CD14-positive monocyte (primary cell): ENCODE results near the gene VPS35. TPM values are rescaled to one million over a fixed set of nuclear protein-coding genes. Genes with fewer than 3 reads are reported as not detected.

ENCODE experiments used
- DNase-seq, 3 donors: peaks; one replicate each; pipeline ENCODE4 v3.0.0-alpha.2; 2011 to 2022
- H2AFZ ChIP-seq: 2 replicates; pipeline ENCODE4 v1.6.0; 2012; ENCODE audit warnings: mild to moderate bottlenecking, low read depth, low read length, inconsistent platforms; ENCODE audit not compliant: insufficient read depth, poor library complexity, severe bottlenecking
- H3K27ac ChIP-seq, 2 donors: 1 replicate in 1 of 2; 2 replicates in 1 of 2; pipeline ENCODE4 v1.5.1; 2012 to 2013; ENCODE audit warnings: low read length in 2 of 2, control low read depth in 1 of 2, inconsistent platforms in 1 of 2, low read depth in 1 of 2, mild to moderate bottlenecking in 1 of 2
- H3K27me3 ChIP-seq, 2 donors: one replicate each; pipeline versions ENCODE4 v1.6.0 to v1.6.1; 2011 to 2013; ENCODE audit warnings: low read length in 2 of 2; ENCODE audit not compliant: control insufficient read depth in 2 of 2, insufficient read depth in 2 of 2
- H3K36me3 ChIP-seq, 2 donors: replicated peaks in 1 of 2; 1 replicate in 1 of 2; 2 replicates in 1 of 2; pipeline versions ENCODE4 v1.5.1 to v1.6.1; 2012 to 2013; ENCODE audit warnings: low read length in 2 of 2, control low read depth in 1 of 2, inconsistent platforms in 1 of 2, mild to moderate bottlenecking in 1 of 2; ENCODE audit not compliant: insufficient read depth in 2 of 2, control insufficient read depth in 1 of 2
- H3K4me1 ChIP-seq, 2 donors: 1 replicate in 1 of 2; 2 replicates in 1 of 2; pipeline versions ENCODE4 v1.5.1 to v1.6.1; 2012 to 2013; ENCODE audit warnings: low read length in 2 of 2, control low read depth in 1 of 2, inconsistent platforms in 1 of 2, mild to moderate bottlenecking in 1 of 2, moderate library complexity in 1 of 2; ENCODE audit not compliant: insufficient read depth in 2 of 2, control insufficient read depth in 1 of 2
- H3K4me2 ChIP-seq: replicated peaks from 2 replicates; pipeline ENCODE3; 2012; ENCODE audit warnings: low read length, moderate library complexity, mild to moderate bottlenecking; ENCODE audit not compliant: poor library complexity, severe bottlenecking; ENCODE audit errors: extremely low read depth
- H3K4me3 ChIP-seq, 3 experiments: fragments of 200-600 bp in 1 of 3; sonication (generic) in 1 of 3; replicated peaks in 1 of 3; 1 replicate in 2 of 3; 2 replicates in 1 of 3; pipeline ENCODE4 v1.5.1; 2011 to 2013; ENCODE audit warnings: low read length in 3 of 3, mild to moderate bottlenecking in 3 of 3, control low read depth in 2 of 3, low read depth in 2 of 3, inconsistent platforms in 1 of 3, moderate library complexity in 1 of 3
- H3K79me2 ChIP-seq: 2 replicates; pipeline ENCODE4 v1.6.0; 2012; ENCODE audit warnings: mild to moderate bottlenecking, control low read depth, inconsistent platforms, low read length, moderate library complexity; ENCODE audit not compliant: insufficient read depth
- H3K9ac ChIP-seq: 2 replicates; pipeline ENCODE4 v1.6.0; 2017; ENCODE audit warnings: low read length, mild to moderate bottlenecking; ENCODE audit not compliant: insufficient read depth, poor library complexity, severe bottlenecking
- H3K9me3 ChIP-seq, 2 donors: replicated peaks in 1 of 2; 1 replicate in 1 of 2; 2 replicates in 1 of 2; pipeline versions ENCODE4 v1.5.1 to v1.6.1; 2012 to 2013; ENCODE audit warnings: low read length in 2 of 2, control low read depth in 1 of 2; ENCODE audit not compliant: control insufficient read depth in 1 of 2, insufficient read depth in 1 of 2
- H4K20me1 ChIP-seq: 2 replicates; pipeline ENCODE4 v1.6.0; 2012; ENCODE audit warnings: mild to moderate bottlenecking, low read length, control low read depth, moderate library complexity; ENCODE audit not compliant: insufficient read depth
- H3K27ac Mint-ChIP-seq, 7 donors: one replicate each; pipeline ENCODE4 v1.8.0; 2020; ENCODE audit warnings: mild to moderate bottlenecking in 7 of 7, mixed read lengths in 7 of 7, moderate library complexity in 6 of 7, inconsistent platforms in 2 of 7
- H3K27me3 Mint-ChIP-seq, 3 donors: one replicate each; pipeline ENCODE4 v1.8.0; 2021 to 2022; ENCODE audit warnings: low read depth in 3 of 3, mild to moderate bottlenecking in 3 of 3, mixed read lengths in 3 of 3, moderate library complexity in 3 of 3, inconsistent platforms in 1 of 3
- H3K36me3 Mint-ChIP-seq, 2 donors: one replicate each; pipeline ENCODE4 v1.8.0; 2020; ENCODE audit warnings: mixed read lengths in 2 of 2, inconsistent platforms in 1 of 2, mild to moderate bottlenecking in 1 of 2
- H3K4me1 Mint-ChIP-seq: one replicate; pipeline ENCODE4 v1.8.0; 2020; ENCODE audit warnings: mild to moderate bottlenecking, mixed read lengths
- H3K4me3 Mint-ChIP-seq, 2 donors: one replicate each; pipeline ENCODE4 v1.8.0; 2020; ENCODE audit warnings: mild to moderate bottlenecking in 2 of 2, mixed read lengths in 2 of 2, moderate library complexity in 1 of 2
- H3K9me3 Mint-ChIP-seq, 7 donors: one replicate each; pipeline ENCODE4 v1.8.0; 2020 to 2022; ENCODE audit warnings: mixed read lengths in 7 of 7, mild to moderate bottlenecking in 6 of 7, moderate library complexity in 6 of 7, inconsistent platforms in 2 of 7
- WGBS: methylation state at CpG from one replicate; pipeline ENCODE4 v1.1.5; 2013; ENCODE audit warnings: missing lambda C conversion rate; ENCODE audit not compliant: insufficient coverage; 5-methylcytosine and 5-hydroxymethylcytosine counted together
- intact Hi-C, 2 donors: fragments of 100-400 bp; cut with micrococcal nuclease; formaldehyde crosslinking; loops; one replicate each; pipeline versions ENCODE4 v1.15.0 to v1.15.1; 2023
- polyA plus RNA-seq, 3 donors: library from polyadenylated mRNA; depleted of rRNA in 1 of 3; unstranded in 2 of 3; stranded (reverse) in 1 of 3; fragments of 300-500 nt in 2 of 3; fragments of >200 nt in 1 of 3; fragmentation: Illumina TruSeq in 2 of 3; gene quantifications; 1 replicate in 2 of 3; 2 replicates in 1 of 3; pipeline ENCODE4 v1.2.3, GENCODE V29; 2012 to 2021
- TF ChIP-seq, protein P1 (sequence below): fragments of 200-600 bp; IDR thresholded peaks from one replicate; pipeline ENCODE4 v1.8.0; 2022; ENCODE audit warnings: antibody characterized with exemption, mild to moderate bottlenecking

VPS35 gene
- polyA plus RNA-seq, 3 donors, result 14.6 to 130 (median 113) TPM

DNA sequence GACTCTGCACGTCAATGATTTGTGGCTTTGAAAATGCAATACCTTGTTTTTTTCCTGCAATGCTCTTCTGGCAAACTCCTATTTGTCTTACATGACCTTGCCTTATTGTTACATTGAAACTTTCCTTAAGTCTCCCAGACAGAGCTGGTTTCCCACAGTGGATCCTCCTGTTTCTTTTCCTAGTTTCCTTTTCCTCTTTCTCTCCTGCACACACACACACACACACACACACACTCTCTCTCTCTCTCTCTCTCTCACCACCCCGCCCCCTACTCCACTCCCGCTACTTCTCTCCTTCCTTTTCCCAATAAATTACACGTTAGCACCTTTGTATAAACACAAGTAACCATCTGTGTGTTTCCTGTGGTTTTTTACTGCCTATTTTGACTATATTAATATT, 2.7 kb upstream of the VPS35 start:
- H2AFZ ChIP-seq, result no peak overlapping the region
- Mint-ChIP-seq H3K27me3 (peaks cover 0 to 2% (median 0%) of the 10 kb centered on the region in 3 donors), H3K4me3 (no peak overlapping the region), H3K9me3 (peaks cover 0 to 2% (median 0%) of the 10 kb centered on the region in 7 donors), H3K27ac (no peak overlapping the region), H3K36me3 (peaks cover 8 to 20% of the 10 kb centered on the region in 2 donors), H3K4me1 (peaks cover 19% of the 10 kb centered on the region)
- H3K4me1 ChIP-seq, result peaks cover 31 to 35% of the 10 kb centered on the region in 2 donors
- 0% methylated on average over 1 of the region's 4 CpGs for WGBS
- no peak for DNase-seq
- H3K79me2 ChIP-seq, result peaks cover 61% of the 10 kb centered on the region
- H3K4me3 ChIP-seq, result no peak overlapping the region
- H4K20me1 ChIP-seq, result peaks cover 13% of the 10 kb centered on the region
- TF ChIP-seq, protein P1, sequence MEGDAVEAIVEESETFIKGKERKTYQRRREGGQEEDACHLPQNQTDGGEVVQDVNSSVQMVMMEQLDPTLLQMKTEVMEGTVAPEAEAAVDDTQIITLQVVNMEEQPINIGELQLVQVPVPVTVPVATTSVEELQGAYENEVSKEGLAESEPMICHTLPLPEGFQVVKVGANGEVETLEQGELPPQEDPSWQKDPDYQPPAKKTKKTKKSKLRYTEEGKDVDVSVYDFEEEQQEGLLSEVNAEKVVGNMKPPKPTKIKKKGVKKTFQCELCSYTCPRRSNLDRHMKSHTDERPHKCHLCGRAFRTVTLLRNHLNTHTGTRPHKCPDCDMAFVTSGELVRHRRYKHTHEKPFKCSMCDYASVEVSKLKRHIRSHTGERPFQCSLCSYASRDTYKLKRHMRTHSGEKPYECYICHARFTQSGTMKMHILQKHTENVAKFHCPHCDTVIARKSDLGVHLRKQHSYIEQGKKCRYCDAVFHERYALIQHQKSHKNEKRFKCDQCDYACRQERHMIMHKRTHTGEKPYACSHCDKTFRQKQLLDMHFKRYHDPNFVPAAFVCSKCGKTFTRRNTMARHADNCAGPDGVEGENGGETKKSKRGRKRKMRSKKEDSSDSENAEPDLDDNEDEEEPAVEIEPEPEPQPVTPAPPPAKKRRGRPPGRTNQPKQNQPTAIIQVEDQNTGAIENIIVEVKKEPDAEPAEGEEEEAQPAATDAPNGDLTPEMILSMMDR, result no peak
- H3K36me3 ChIP-seq, result peaks cover 0 to 22% of the 10 kb centered on the region in 2 donors
- no peak overlapping the region for H3K4me2 ChIP-seq
- H3K27me3 ChIP-seq, result no peaks in the 10 kb centered on the region
- no peak overlapping the region for H3K9ac ChIP-seq
- H3K9me3 ChIP-seq, result no peaks in the 10 kb centered on the region
- intact Hi-C loops, result no loop called here
- H3K27ac ChIP-seq, result no peak overlapping the region

DNA sequence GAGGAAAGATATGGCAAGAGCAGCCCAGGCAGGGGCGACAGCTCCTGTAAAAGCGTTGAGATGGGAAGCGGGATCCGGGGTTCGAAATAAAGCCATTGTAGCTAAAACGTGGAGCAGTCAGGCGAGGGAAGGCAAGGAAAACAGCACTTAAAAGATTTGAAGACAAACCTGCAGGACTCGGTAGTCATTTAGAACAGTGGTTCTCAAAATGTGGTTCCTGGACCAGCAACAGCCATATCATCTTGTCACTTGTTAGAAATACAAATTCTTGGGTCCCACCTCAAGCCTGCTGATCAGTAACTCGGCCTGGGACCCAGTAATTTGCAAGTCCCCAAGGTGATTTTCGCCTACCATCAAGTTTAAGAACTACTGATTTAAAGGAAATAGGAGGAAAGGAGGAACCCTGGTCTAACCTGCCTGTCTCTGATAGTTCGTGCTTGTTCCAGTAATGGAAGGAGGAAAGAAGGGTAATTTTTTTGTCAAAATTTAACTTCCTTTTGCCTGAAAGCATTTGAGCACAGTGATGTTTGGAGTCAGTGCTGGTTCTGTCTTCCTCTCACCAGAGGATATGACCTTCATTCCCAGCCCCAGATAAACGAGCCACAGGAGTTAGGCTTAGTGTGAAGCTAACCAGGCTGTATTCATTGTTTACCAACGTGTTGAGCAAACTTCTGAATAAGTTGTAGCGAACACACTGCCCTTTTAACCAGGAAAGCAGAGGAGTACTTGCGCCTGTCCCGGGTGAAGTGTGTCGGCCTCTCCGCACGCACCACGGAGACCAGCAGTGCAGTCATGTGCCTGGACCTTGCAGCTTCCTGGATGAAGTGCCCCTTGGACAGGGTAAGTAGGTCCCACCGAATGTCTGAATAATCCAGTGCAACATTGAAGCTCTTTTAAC, 1.6 kb upstream of the VPS35 start:
- H3K27ac ChIP-seq, result peak overlapping the region in 1 of 2 donors; percentile 96
- peaks cover 27% of the 10 kb centered on the region for H3K4me1 Mint-ChIP-seq
- peaks cover 35 to 43% of the 10 kb centered on the region in 2 donors for H3K4me1 ChIP-seq
- no peaks in the 10 kb centered on the region for H3K27me3 Mint-ChIP-seq
- WGBS, result 12% methylated on average over 12 of the region's 21 CpGs
- H3K36me3 ChIP-seq, result peaks cover 0 to 10% of the 10 kb centered on the region in 2 donors
- TF ChIP-seq, protein P1, result peak; percentile 10
- intact Hi-C loops, result no loop called here
- H2AFZ ChIP-seq, result peak overlapping the region; percentile 83
- H3K4me3 ChIP-seq, result peak overlapping the region; percentile 77 to 87 (median 85)
- H3K79me2 ChIP-seq, result peaks cover 73% of the 10 kb centered on the region
- H3K36me3 Mint-ChIP-seq, result peaks cover 5 to 11% of the 10 kb centered on the region in 2 donors
- peak in 1 of 3 donors; percentile 16 for DNase-seq
- H3K9ac ChIP-seq, result peak overlapping the region; percentile 95
- H3K27me3 ChIP-seq, result no peaks in the 10 kb centered on the region
- peaks cover 24% of the 10 kb centered on the region for H4K20me1 ChIP-seq
- no peaks in the 10 kb centered on the region for H3K9me3 ChIP-seq
- H3K9me3 Mint-ChIP-seq, result peaks cover 0 to 2% (median 0%) of the 10 kb centered on the region in 7 donors
- H3K27ac Mint-ChIP-seq, result peak overlapping the region in 1 of 7 donors; percentile 30
- H3K4me3 Mint-ChIP-seq, result no peak overlapping the region
- peak overlapping the region; percentile 96 for H3K4me2 ChIP-seq
